Mucosa of rectum (tissue), 2 donors: ENCODE data around the gene ARFRP1.
"Not testable (repeated sequence)": the region's sequence is repeated elsewhere in the genome, so short reads cannot be mapped to it uniquely, and the experiment has no call there.

ENCODE experiments used
- H3K27ac ChIP-seq, 2 donors: one replicate each; pipeline ENCODE4 v1.7.0; 2013; ENCODE audit warnings: inconsistent platforms in 2 of 2, low read depth in 2 of 2, low read length in 2 of 2
- H3K27me3 ChIP-seq, 2 donors: one replicate each; pipeline ENCODE4 v1.7.0; 2013; ENCODE audit warnings: low read length in 2 of 2; ENCODE audit not compliant: control insufficient read depth in 2 of 2, insufficient read depth in 2 of 2
- H3K36me3 ChIP-seq, 2 donors: one replicate each; pipeline ENCODE4 v1.7.0; 2013; ENCODE audit warnings: low read length in 2 of 2; ENCODE audit not compliant: control insufficient read depth in 2 of 2, insufficient read depth in 2 of 2
- H3K4me1 ChIP-seq, 2 donors: one replicate each; pipeline ENCODE4 v1.7.0; 2013; ENCODE audit warnings: low read length in 2 of 2, mild to moderate bottlenecking in 1 of 2; ENCODE audit not compliant: control insufficient read depth in 2 of 2, insufficient read depth in 2 of 2
- H3K4me3 ChIP-seq, 2 donors: one replicate each; pipeline ENCODE4 v1.7.0; 2013; ENCODE audit warnings: low read length in 2 of 2
- H3K9ac ChIP-seq, 2 donors: one replicate each; pipeline ENCODE4 v1.7.0; 2013; ENCODE audit warnings: low read length in 2 of 2, low read depth in 1 of 2, mild to moderate bottlenecking in 1 of 2
- H3K9me3 ChIP-seq, 2 donors: one replicate each; pipeline ENCODE4 v1.7.0; 2013; ENCODE audit warnings: low read length in 2 of 2; ENCODE audit not compliant: control insufficient read depth in 2 of 2
- donor health status: healthy.
- donor health status: Normal muscosa, but diverticular disease.

The ARFRP1 gene

GRCh38 chr20:63673951-63674350 is 33.8 kb downstream of the ARFRP1 start:
- no peaks in the 10 kb centered on the region for H3K9me3 ChIP-seq
- no peak overlapping the region for H3K9ac ChIP-seq
- H3K27ac ChIP-seq = no peak overlapping the region
- H3K4me3 ChIP-seq = no peak overlapping the region
- H3K36me3 ChIP-seq = peaks cover 9 to 23% of the 10 kb centered on the region in 2 donors
- H3K4me1 ChIP-seq = no peaks in the 10 kb centered on the region
- no peaks in the 10 kb centered on the region for H3K27me3 ChIP-seq

- Histone ChIP-seq H3K4me3 (no peak overlapping the region), H3K4me1 (no peaks in the 10 kb centered on the region), H3K9me3 (no peaks in the 10 kb centered on the region), H3K36me3 (peaks cover 12 to 27% of the 10 kb centered on the region in 2 donors), H3K27ac (no peak overlapping the region), H3K9ac (no peak overlapping the region), H3K27me3 (no peaks in the 10 kb centered on the region)
These were observed 35.1 kb downstream of the ARFRP1 start for GRCh38 chr20:63672666-63673065.

GRCh38 chr20:63671695-63672094 is 36.1 kb downstream of the ARFRP1 start:
- H3K27ac ChIP-seq, H3K9ac ChIP-seq, H3K27me3 ChIP-seq, H3K4me3 ChIP-seq, H3K4me1 ChIP-seq, H3K9me3 ChIP-seq: not testable (repeated sequence)
- H3K36me3 ChIP-seq = peaks cover 15 to 32% of the 10 kb centered on the region in 2 donors

GRCh38 chr20:63668351-63668750 is 39.4 kb downstream of the ARFRP1 start:
- Histone ChIP-seq H3K9me3 (no peaks in the 10 kb centered on the region), H3K4me3 (no peak overlapping the region), H3K9ac (no peak overlapping the region), H3K4me1 (no peaks in the 10 kb centered on the region), H3K36me3 (peaks cover 15 to 34% of the 10 kb centered on the region in 2 donors), H3K27ac (no peak overlapping the region), H3K27me3 (no peaks in the 10 kb centered on the region)

GRCh38 chr20:63667858-63668257 is 39.9 kb downstream of the ARFRP1 start:
- Histone ChIP-seq H3K27me3 (no peaks in the 10 kb centered on the region), H3K4me1 (no peaks in the 10 kb centered on the region), H3K9ac (no peak overlapping the region), H3K4me3 (no peak overlapping the region), H3K9me3 (no peaks in the 10 kb centered on the region), H3K36me3 (peaks cover 15 to 39% of the 10 kb centered on the region in 2 donors), H3K27ac (no peak overlapping the region)

- no peaks in the 10 kb centered on the region for H3K9me3 ChIP-seq
- H3K9ac ChIP-seq = no peak overlapping the region
- no peak overlapping the region for H3K27ac ChIP-seq
- peaks cover 16 to 54% of the 10 kb centered on the region in 2 donors for H3K36me3 ChIP-seq
- H3K4me3 ChIP-seq = no peak overlapping the region
- H3K4me1 ChIP-seq = no peaks in the 10 kb centered on the region
- no peaks in the 10 kb centered on the region for H3K27me3 ChIP-seq
These were observed 42.1 kb downstream of the ARFRP1 start for GRCh38 chr20:63665708-63666107.

- Histone ChIP-seq H3K4me3 (no peak overlapping the region), H3K27me3 (no peaks in the 10 kb centered on the region), H3K9ac (no peak overlapping the region), H3K27ac (no peak overlapping the region), H3K36me3 (peaks cover 16 to 54% of the 10 kb centered on the region in 2 donors), H3K4me1 (no peaks in the 10 kb centered on the region), H3K9me3 (no peaks in the 10 kb centered on the region)
These were observed 42.7 kb downstream of the ARFRP1 start for GRCh38 chr20:63664861-63665594.

GRCh38 chr20:63664143-63664851 is 43.5 kb downstream of the ARFRP1 start:
- peaks cover 16 to 54% of the 10 kb centered on the region in 2 donors for H3K36me3 ChIP-seq

GRCh38 chr20:63663332-63664066 is 44.3 kb downstream of the ARFRP1 start:
- Histone ChIP-seq H3K9ac (no peak overlapping the region), H3K4me3 (no peak overlapping the region), H3K36me3 (peaks cover 11 to 50% of the 10 kb centered on the region in 2 donors), H3K4me1 (peaks cover 10% of the 10 kb centered on the region in 2 donors), H3K9me3 (no peaks in the 10 kb centered on the region), H3K27me3 (no peaks in the 10 kb centered on the region), H3K27ac (no peak overlapping the region)

More at GRCh38 chr20:63664143-63664851, 43.5 kb downstream of the ARFRP1 start:
- Histone ChIP-seq H3K27me3 (no peaks in the 10 kb centered on the region), H3K4me3 (no peak overlapping the region), H3K9ac (no peak overlapping the region), H3K27ac (no peak overlapping the region), H3K9me3 (no peaks in the 10 kb centered on the region), H3K4me1 (peaks cover 2% of the 10 kb centered on the region in 2 donors)

- H3K27ac ChIP-seq = no peak overlapping the region
- peaks cover 13% of the 10 kb centered on the region in 2 donors for H3K4me1 ChIP-seq
- no peak overlapping the region for H3K4me3 ChIP-seq
- no peaks in the 10 kb centered on the region for H3K27me3 ChIP-seq
- H3K9me3 ChIP-seq = no peaks in the 10 kb centered on the region
- H3K9ac ChIP-seq = no peak overlapping the region
- H3K36me3 ChIP-seq = peaks cover 7 to 46% of the 10 kb centered on the region in 2 donors
These were observed 45.0 kb downstream of the ARFRP1 start for GRCh38 chr20:63662813-63663189.
